Measurements from ENCODE around the gene TBC1D2B. TPM values are rescaled to one million over a fixed set of nuclear protein-coding genes. Genes with fewer than 3 reads are reported as not detected.

TBC1D2B gene
- polyA plus RNA-seq, 1 experiment, result 39.8 TPM

- Histone ChIP-seq H3K36me3 (ENCODE audit: control insufficient read depth, insufficient read depth, low read length) (peaks cover 18% of the 10 kb centered on the region), H3K27me3 (ENCODE audit: control insufficient read depth, insufficient read depth, low read length) (no peaks in the 10 kb centered on the region), H3K4me3 (ENCODE audit: low read depth, low read length) (no peak overlapping the region)
- no peak for DNase-seq (ENCODE audit: low read depth)
- ChIA-PET CTCF (interaction anchor here (1.8 kb wide), 1 partner anchor 84 kb away, joined by 5 read pairs; no protein-coding TSS in a partner anchor), POLR2A (interaction anchor here (0.7 kb wide), 1 partner anchor 11 kb away, joined by 3 read pairs; no protein-coding TSS in a partner anchor)
- no peak for TF ChIP-seq CTCF (IDR thresholded peaks at IDR 0.05; ENCODE audit: insufficient read depth, low read depth, low read length)
Observed at GRCh38 chr15:78023865-78024518, 53.5 kb downstream of the TBC1D2B start.

GRCh38 chr15:78023081-78023665 lies 54.3 kb downstream of the TBC1D2B start:
- ChIA-PET CTCF (no interaction called here), POLR2A (no interaction called here)
- DNase-seq (ENCODE audit: low read depth), result no peak
- no peak for TF ChIP-seq CTCF (IDR thresholded peaks at IDR 0.05; ENCODE audit: insufficient read depth, low read depth, low read length)
- no peak overlapping the region for H3K4me3 ChIP-seq (ENCODE audit: low read depth, low read length)
- peaks cover 19% of the 10 kb centered on the region for H3K36me3 ChIP-seq (ENCODE audit: control insufficient read depth, insufficient read depth, low read length)
- no peaks in the 10 kb centered on the region for H3K27me3 ChIP-seq (ENCODE audit: control insufficient read depth, insufficient read depth, low read length)

DNA sequence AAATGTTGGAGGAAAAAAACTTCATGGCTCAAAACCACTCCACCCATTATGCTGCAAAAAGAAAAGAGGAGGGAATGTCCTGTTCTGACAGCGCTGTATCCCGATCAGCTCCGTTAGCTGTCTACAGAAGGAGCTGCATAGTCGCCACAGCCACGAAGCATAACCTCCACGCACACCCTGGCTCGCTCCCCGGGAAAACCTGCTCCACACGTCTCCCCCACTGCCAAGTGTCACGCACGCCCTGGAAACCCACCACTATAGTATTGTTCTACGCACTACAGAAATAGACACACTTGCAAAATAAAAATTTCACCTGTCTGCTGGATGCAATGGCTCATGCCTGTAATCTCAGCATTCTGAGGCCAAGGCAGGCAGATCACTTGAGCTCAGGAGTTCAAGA lies 55.8 kb downstream of the TBC1D2B start:
- TF ChIP-seq CTCF (IDR thresholded peaks at IDR 0.05; ENCODE audit: insufficient read depth, low read depth, low read length), result no peak
- no peak overlapping the region for H3K4me3 ChIP-seq (ENCODE audit: low read depth, low read length)
- no peaks in the 10 kb centered on the region for H3K27me3 ChIP-seq (ENCODE audit: control insufficient read depth, insufficient read depth, low read length)
- H3K36me3 ChIP-seq (ENCODE audit: control insufficient read depth, insufficient read depth, low read length), result peaks cover 19% of the 10 kb centered on the region
- DNase-seq (ENCODE audit: low read depth), result no peak
- POLR2A ChIA-PET, result no interaction called here
- CTCF ChIA-PET, result no interaction called here

- no peak for DNase-seq (ENCODE audit: low read depth)
- CTCF ChIA-PET, result no interaction called here
- H3K4me3 ChIP-seq (ENCODE audit: low read depth, low read length), result no peak overlapping the region
- H3K36me3 ChIP-seq (ENCODE audit: control insufficient read depth, insufficient read depth, low read length), result peaks cover 26% of the 10 kb centered on the region
- no peaks in the 10 kb centered on the region for H3K27me3 ChIP-seq (ENCODE audit: control insufficient read depth, insufficient read depth, low read length)
- POLR2A ChIA-PET, result no interaction called here
- no peak for TF ChIP-seq CTCF (IDR thresholded peaks at IDR 0.05; ENCODE audit: insufficient read depth, low read depth, low read length)
Observed at GRCh38 chr15:78020007-78020406, 57.5 kb downstream of the TBC1D2B start.

DNA sequence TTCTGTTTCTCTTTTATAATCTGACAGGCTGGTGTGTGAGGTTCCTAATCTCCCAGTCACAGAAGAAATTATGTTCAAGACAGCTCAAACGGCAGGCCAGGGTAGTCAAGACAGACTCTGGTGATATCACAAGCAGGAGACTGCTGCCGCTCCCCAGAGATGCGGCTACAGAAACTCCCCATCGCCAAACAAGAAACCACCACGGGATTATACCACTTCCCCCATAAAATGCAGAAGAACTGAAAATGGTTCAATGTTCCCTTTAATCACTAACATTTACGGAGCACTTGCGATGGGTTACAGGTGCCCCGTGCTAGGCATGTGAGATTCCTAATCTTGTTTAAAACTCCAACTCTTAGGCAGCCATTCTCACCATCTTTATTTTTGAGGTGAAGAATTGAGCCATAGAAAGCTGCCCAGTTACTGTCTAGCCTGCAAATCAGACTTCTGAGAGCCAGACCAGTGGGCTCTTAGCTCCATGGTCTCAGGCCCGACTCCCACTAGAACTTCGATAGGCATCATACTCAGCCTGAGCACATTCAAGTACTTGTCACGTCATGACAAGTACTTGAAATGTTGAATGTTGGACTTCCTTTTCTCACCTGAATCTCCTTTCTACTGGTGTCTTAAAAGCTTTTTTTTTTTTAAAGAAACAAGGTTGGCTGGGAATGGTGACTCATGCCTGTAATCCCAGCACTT lies 58.4 kb downstream of the TBC1D2B start:
- ChIA-PET POLR2A (no interaction called here), CTCF (interaction anchor here (0.9 to 1.6 kb wide), 3 partner anchors 14 to 23 kb away, joined by 3 to 4 read pairs (median 3); no protein-coding TSS in a partner anchor)
- H3K27me3 ChIP-seq (ENCODE audit: control insufficient read depth, insufficient read depth, low read length), result no peaks in the 10 kb centered on the region
- no peak overlapping the region for H3K4me3 ChIP-seq (ENCODE audit: low read depth, low read length)
- DNase-seq (ENCODE audit: low read depth), result no peak
- TF ChIP-seq CTCF (IDR thresholded peaks at IDR 0.05; ENCODE audit: insufficient read depth, low read depth, low read length), result no peak
- H3K36me3 ChIP-seq (ENCODE audit: control insufficient read depth, insufficient read depth, low read length), result peaks cover 27% of the 10 kb centered on the region
